ENCODE results near the gene SPTLC3.

SPTLC3 gene

DNA sequence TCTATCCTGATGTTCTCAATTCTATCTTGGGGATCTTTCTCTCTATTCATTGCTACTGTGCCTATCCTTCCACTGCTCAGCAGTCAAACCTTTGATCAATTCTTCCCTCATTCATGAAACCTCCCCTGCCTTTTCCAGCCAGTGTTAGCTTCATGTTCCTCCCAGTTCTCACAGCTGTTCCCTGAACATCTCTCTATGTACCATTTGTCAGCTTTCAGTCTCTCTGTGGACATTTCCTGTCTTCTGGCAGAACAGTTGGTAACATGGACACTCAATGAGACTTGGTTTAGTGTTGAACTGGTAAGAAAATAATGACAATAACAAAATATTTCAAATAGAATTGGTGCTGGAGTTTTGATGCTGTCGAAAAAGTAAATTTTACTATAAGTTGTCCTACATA, 26.2 kb downstream of the SPTLC3 start:
- DNase-seq: no peak

- DNase-seq: no peak
Observed at GRCh38 chr20:13035399-13036152, 26.8 kb downstream of the SPTLC3 start.

DNA sequence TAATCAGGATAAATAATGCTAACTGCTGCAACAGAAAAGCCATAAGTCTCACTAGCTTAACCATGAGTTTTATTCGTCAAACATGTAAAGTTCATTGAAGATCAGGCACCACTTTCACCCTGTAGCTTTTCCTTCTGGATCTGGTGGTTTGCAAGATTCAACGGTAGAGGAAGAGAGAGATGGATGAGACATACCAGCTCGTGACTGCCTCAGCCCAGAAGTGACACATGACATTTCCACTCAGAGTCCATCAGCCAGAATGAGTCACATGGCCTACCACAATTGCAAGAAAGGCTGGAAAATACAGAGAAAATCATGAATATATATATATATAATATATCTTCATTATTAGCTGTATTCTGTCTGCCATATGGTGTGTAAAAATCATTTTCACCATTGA, 29.0 kb downstream of the SPTLC3 start:
- DNase-seq: no peak

GRCh38 chr20:13041574-13042457, 33.0 kb downstream of the SPTLC3 start:
- DNase-seq: no peak

DNA sequence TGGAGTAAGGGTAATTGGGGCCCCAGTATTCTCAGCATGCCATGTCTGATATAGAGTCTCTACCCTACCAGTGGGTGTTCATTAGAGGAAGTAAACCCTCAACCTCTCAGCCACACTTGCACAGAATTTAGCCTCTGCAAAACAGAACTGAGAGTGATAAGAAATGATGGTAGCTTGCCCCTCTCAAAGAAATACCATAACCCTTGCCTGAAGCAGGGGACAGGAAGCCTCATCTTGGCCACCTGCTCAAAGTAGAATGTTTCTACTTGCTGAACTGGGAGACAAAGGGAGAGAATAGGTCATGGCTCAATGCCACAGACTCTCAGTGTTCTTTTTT, 33.7 kb downstream of the SPTLC3 start:
- DNase-seq: no peak

GRCh38 chr20:13046409-13046808, 37.6 kb downstream of the SPTLC3 start:
- no peak for DNase-seq

DNA sequence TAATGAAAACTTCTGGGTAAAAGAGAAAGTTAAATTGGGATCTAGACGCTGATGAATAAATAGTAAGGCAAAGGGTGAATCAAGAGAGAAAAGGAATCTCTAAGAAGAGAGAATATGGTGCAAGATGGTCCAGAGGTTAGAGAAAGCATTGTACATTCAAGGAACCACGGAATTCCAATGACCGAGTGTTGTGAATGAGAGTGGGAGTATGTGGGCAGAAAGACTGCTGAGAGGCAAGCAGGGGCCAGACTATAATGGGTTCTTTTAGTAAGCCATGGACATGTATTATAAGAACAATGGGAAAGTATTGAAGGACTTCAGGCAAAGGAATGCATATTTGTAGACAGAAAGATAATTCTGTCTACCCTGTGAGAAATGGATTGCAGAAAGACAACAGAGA, 45.2 kb downstream of the SPTLC3 start:
- no peak for DNase-seq

DNA sequence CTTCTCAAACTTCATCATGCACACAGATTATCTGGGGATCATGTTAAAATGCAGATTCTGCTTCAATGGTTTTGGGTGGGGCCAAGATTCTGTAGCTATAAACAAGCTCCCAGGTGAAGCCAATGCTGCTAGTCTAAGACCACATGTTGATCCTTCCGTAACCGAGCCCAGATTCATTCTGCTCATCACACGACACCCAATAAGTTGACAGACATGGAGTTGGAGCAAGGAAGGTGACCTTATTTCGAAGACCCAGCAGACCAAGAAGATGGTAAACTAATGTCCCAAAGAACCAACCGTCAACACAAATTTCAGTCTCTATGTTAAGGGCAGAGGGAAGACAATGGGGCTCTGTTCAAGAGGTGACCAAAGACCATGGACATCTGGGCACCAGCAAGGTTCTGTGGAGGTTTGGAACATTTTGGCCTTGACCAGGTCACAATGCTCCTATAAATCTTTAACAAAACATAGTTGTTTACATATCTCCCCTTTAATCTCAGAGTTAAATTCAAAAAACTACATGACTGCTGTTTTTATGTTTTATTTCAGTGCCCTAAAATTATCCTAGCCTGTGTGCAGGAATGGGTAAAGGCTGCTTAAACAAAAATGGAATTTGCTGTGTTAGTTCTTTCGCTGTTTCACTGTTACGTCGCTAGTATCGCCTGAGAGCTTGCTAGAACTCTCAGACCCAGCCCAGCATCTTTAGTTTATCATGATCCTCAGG, 50.1 kb downstream of the SPTLC3 start:
- no peak for DNase-seq

GRCh38 chr20:13059398-13060136, 50.8 kb downstream of the SPTLC3 start:
- no peak for DNase-seq

- DNase-seq: no peak
Observed at GRCh38 chr20:13060327-13060726, 51.6 kb downstream of the SPTLC3 start.

- no peak for DNase-seq
Observed at GRCh38 chr20:13061381-13061780, 52.6 kb downstream of the SPTLC3 start.

- DNase-seq: no peak
Observed at GRCh38 chr20:13062789-13063188, 54.0 kb downstream of the SPTLC3 start.

- no peak for DNase-seq
Observed at GRCh38 chr20:13068336-13068735, 59.6 kb downstream of the SPTLC3 start.

GRCh38 chr20:13081877-13082276, 73.1 kb downstream of the SPTLC3 start:
- no peak for DNase-seq

DNA sequence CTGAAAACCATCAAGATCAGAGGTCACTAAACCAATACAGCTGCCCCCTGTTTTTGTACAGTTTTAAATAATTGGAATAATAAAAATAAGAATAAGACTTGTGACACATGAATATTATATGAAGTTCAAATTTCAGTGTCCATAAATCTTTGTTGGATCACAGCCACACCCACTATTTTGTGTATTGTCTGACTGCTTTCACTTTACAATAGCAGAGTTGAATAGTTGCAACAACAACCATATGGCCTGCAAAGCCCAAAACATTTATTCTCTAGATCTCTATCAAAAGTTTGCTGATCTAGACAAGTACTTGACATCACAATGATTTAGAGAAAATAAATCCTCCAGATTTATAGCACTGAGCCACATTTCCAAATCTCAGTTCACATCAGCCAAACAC, 73.6 kb downstream of the SPTLC3 start:
- no peak for DNase-seq

GRCh38 chr20:13085275-13085674, 76.5 kb downstream of the SPTLC3 start:
- DNase-seq: no peak

DNA sequence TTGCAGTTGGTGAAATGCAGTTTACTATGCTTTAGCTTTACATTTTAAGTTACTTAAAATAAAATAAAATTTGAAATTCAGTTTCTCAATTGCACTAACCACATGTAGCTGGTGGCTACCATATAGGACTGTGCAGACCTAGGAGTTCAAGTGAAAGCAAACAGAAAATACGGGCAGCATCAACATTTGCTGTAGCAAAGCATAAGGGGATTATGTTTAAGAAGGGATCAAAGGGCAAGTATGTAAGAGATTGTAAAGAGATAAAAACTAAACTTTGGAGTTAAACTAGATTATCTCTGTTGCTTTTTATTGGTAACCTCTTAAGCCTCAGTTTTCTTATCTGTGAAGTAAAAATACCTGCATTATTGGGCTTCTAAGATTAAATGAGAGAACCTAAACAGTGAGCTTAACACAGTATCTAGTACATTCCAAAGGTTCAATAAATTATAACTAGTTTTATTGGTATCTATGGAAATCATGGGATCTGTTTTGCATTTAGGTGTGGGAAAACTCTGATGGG, 81.2 kb downstream of the SPTLC3 start:
- no peak for DNase-seq

DNA sequence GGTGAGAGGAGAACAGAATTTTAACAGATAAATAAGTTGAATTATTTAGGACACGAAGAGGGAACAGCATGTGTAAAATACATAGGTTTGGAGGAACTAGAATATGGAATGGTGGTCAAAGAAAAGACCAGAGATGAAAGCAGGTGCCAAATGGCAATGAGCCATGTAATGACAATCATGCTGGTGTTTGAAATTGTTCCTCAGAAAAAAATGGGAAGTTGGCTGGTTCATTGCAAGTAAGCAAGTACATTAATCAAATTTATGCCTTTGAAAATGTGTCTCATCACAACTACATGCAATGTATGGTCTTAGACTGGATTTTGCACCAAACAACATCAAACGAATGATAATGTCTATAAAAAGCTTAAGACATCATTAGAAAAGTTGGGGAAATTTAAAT, 83.3 kb downstream of the SPTLC3 start:
- DNase-seq: no peak

DNA sequence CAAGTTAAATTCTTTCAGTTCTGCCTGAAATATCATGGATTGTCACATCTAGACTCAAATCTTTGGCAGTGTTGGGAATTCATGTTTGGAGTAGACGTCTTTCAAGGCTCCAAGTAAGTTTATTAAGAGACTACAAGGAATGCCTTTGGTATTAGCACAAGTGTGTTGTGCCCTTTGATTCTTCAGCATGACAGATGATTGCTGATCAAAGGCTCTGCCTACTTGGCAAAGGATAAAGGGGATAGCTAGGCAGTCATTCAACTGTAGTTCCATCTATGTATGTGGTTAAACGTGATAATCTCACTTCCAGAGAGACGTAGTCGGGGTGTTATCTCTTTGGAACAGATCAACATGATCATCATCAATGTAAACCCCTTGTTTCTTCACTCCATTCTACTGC, 86.2 kb downstream of the SPTLC3 start:
- no peak for DNase-seq

GRCh38 chr20:13098720-13099355, 90.1 kb downstream of the SPTLC3 start:
- DNase-seq: no peak

DNA sequence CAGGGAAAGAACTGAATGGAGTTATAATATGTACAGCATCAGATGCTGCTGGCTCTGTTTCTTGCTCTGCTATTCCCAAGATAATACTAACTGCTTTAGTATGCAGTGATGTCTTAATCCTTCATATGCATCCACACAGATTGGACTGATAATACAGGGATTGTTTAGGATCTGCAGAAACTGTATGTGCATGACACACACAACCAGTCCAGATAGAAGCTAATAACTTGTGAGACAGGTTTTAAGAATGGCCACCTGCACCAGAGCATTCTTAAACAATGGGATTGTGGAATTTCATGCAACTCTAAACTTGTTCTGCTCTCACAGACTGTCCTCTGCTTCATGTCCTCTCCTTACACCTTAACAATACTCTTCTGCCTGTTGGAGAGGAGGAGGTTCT, 90.9 kb downstream of the SPTLC3 start:
- DNase-seq: no peak

GRCh38 chr20:13101276-13101675, 92.5 kb downstream of the SPTLC3 start:
- DNase-seq: no peak

Measured in cortex of kidney (tissue), 1 donor.